Gastrocnemius medialis (tissue), 4 donors: ENCODE data around the gene MELTF.

ENCODE experiments used
- CTCF ChIP-seq, 5 experiments: fragments of 450-650 bp in 3 of 5; fragments of 200-600 bp in 2 of 5; sonication (generic) in 2 of 5; IDR thresholded peaks in 4 of 5; conservative IDR thresholded peaks in 1 of 5; 1 replicate in 4 of 5; 2 replicates in 1 of 5; pipeline ENCODE4 v1.5.1; 2016 to 2019; ENCODE audit warnings: antibody characterized with exemption in 5 of 5, mild to moderate bottlenecking in 3 of 5, moderate library complexity in 3 of 5
- POLR2A ChIP-seq, 2 donors: fragments of 450-650 bp; IDR thresholded peaks; one replicate each; pipeline ENCODE4 v1.6.1; 2017; ENCODE audit warnings: antibody characterized with exemption in 2 of 2, mild to moderate bottlenecking in 2 of 2, moderate library complexity in 2 of 2

- no peak for TF ChIP-seq POLR2A (IDR thresholded peaks at IDR 0.05)
- no peak for TF ChIP-seq CTCF (IDR thresholded peaks at IDR 0.05 in 4 of 5, conservative IDR thresholded peaks at IDR 0.05 in 1 of 5)
Measured at GRCh38 chr3:197009532-197010019, 20.0 kb downstream of the MELTF start.
